Fibroblast of lung (primary cell): ENCODE data around the gene SLC6A7. TPM values are rescaled to one million over a fixed set of nuclear protein-coding genes. Genes with fewer than 3 reads are reported as not detected.
A peak's percentile ranks its signal among the peaks of the same experiment; 100 is the strongest.

Source experiments
- DNase-seq, 2 donors: peaks; one replicate each; pipeline versions ENCODE4 v3.0.0 to v3.0.0-alpha.2; 2010; ENCODE audit warnings: low read depth in 2 of 2
- H2AFZ ChIP-seq: 2 replicates; pipeline ENCODE4 v1.5.1; 2012; ENCODE audit warnings: low read length, control low read depth, inconsistent platforms
- H3K27ac ChIP-seq: 2 replicates; pipeline ENCODE4 v1.5.1; 2011; ENCODE audit warnings: low read length, control low read depth; ENCODE audit not compliant: insufficient read depth
- H3K27me3 ChIP-seq: 2 replicates; pipeline ENCODE4 v1.5.1; 2011; ENCODE audit warnings: mild to moderate bottlenecking, low read length; ENCODE audit not compliant: control insufficient read depth, insufficient read depth
- H3K36me3 ChIP-seq: 2 replicates; pipeline ENCODE4 v1.5.1; 2011; ENCODE audit warnings: low read length; ENCODE audit not compliant: control insufficient read depth, insufficient read depth
- H3K4me1 ChIP-seq: 2 replicates; pipeline ENCODE4 v1.5.1; 2011; ENCODE audit warnings: low read length; ENCODE audit not compliant: control insufficient read depth, insufficient read depth; ENCODE audit errors: extremely low read depth
- H3K4me2 ChIP-seq: 2 replicates; pipeline ENCODE4 v1.5.1; 2011; ENCODE audit warnings: low read length, control low read depth; ENCODE audit not compliant: insufficient read depth; ENCODE audit errors: extremely low read depth
- H3K4me3 ChIP-seq, 4 experiments: fragments of 200-600 bp in 1 of 4; sonication (generic) in 1 of 4; replicated peaks in 1 of 4; 2 replicates each; pipeline ENCODE4 v1.5.1; 2011 to 2016; ENCODE audit warnings: low read length in 4 of 4, low read depth in 3 of 4, mild to moderate bottlenecking in 3 of 4, control low read depth in 2 of 4, inconsistent platforms in 1 of 4, mixed read lengths in 1 of 4; ENCODE audit not compliant: insufficient read depth in 1 of 4; ENCODE audit errors: control extremely low read depth in 1 of 4
- H3K79me2 ChIP-seq: 2 replicates; pipeline ENCODE4 v1.5.1; 2012; ENCODE audit warnings: mild to moderate bottlenecking, low read length, inconsistent platforms; ENCODE audit not compliant: control insufficient read depth, insufficient read depth
- H3K9ac ChIP-seq: 2 replicates; pipeline ENCODE4 v1.5.1; 2011; ENCODE audit warnings: mild to moderate bottlenecking, low read length, control low read depth; ENCODE audit not compliant: insufficient read depth
- H3K9me3 ChIP-seq: 2 replicates; pipeline ENCODE4 v1.5.1; 2012; ENCODE audit warnings: low read depth, low read length; ENCODE audit not compliant: control insufficient read depth, insufficient read depth
- H4K20me1 ChIP-seq: 2 replicates; pipeline ENCODE4 v1.5.1; 2011; ENCODE audit warnings: low read length; ENCODE audit not compliant: control insufficient read depth, insufficient read depth; ENCODE audit errors: extremely low read depth
- EZH2 ChIP-seq: IDR thresholded peaks from 2 replicates; pipeline ENCODE4 v1.5.1; 2012; ENCODE audit warnings: low read length, control low read depth, mild to moderate bottlenecking; ENCODE audit errors: missing control alignments
- polyA plus RNA-seq, 2 donors: library from polyadenylated mRNA; depleted of rRNA in 1 of 2; stranded (reverse) in 1 of 2; unstranded in 1 of 2; fragments of >200 nt; gene quantifications; 2 replicates each; pipeline ENCODE4 v1.2.1, GENCODE V29; 2011 to 2012; ENCODE audit warnings: missing spikeins in 1 of 2
- total RNA-seq: library from RNA; depleted of rRNA; stranded (reverse); fragments of >200 nt; gene quantifications from 2 replicates; pipeline ENCODE4 v1.2.1, GENCODE V29; 2014
- TF ChIP-seq, protein P1 (sequence below), 2 donors: IDR thresholded peaks in 1 of 2; conservative IDR thresholded peaks in 1 of 2; 1 replicate in 1 of 2; 2 replicates in 1 of 2; pipeline ENCODE4 v1.5.1; 2011 to 2012; ENCODE audit warnings: low read length in 2 of 2, control low read depth in 1 of 2, inconsistent platforms in 1 of 2, low read depth in 1 of 2, mild to moderate bottlenecking in 1 of 2

SLC6A7 gene
- total and polyA plus RNA-seq, 2 donors (not counting 1 experiment from before 2014, with no cell fraction given), result 0.02 TPM; not detected in 1

DNA sequence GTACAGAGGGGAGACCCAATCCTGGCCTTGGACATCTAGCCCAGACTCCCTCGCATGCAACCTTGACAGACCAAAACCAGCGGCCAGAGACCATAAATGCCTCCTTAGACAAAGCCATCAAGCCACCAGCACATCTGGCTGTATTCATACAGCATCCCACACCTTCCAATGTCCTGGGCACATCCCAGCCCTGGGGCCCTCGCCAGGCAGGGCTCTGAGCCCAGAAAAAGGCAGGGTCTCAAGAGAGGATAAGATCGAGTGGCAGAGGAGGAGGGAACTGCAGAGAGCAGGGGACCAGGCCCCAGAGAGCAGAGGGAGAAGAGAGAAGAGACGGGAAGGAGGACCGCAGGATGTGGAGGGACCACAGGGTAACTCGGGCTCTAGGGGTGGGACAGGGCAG lies 54.3 kb downstream of the SLC6A7 start:
- no peak for TF ChIP-seq EZH2
- TF ChIP-seq, protein P1, sequence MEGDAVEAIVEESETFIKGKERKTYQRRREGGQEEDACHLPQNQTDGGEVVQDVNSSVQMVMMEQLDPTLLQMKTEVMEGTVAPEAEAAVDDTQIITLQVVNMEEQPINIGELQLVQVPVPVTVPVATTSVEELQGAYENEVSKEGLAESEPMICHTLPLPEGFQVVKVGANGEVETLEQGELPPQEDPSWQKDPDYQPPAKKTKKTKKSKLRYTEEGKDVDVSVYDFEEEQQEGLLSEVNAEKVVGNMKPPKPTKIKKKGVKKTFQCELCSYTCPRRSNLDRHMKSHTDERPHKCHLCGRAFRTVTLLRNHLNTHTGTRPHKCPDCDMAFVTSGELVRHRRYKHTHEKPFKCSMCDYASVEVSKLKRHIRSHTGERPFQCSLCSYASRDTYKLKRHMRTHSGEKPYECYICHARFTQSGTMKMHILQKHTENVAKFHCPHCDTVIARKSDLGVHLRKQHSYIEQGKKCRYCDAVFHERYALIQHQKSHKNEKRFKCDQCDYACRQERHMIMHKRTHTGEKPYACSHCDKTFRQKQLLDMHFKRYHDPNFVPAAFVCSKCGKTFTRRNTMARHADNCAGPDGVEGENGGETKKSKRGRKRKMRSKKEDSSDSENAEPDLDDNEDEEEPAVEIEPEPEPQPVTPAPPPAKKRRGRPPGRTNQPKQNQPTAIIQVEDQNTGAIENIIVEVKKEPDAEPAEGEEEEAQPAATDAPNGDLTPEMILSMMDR (conservative IDR thresholded peaks at IDR 0.05 in 1 of 2, IDR thresholded peaks at IDR 0.05 in 1 of 2; ENCODE audit: low read depth in 1 of 2, low read length in 2 of 2), result no peak
- no peak overlapping the region for H2AFZ ChIP-seq

DNA sequence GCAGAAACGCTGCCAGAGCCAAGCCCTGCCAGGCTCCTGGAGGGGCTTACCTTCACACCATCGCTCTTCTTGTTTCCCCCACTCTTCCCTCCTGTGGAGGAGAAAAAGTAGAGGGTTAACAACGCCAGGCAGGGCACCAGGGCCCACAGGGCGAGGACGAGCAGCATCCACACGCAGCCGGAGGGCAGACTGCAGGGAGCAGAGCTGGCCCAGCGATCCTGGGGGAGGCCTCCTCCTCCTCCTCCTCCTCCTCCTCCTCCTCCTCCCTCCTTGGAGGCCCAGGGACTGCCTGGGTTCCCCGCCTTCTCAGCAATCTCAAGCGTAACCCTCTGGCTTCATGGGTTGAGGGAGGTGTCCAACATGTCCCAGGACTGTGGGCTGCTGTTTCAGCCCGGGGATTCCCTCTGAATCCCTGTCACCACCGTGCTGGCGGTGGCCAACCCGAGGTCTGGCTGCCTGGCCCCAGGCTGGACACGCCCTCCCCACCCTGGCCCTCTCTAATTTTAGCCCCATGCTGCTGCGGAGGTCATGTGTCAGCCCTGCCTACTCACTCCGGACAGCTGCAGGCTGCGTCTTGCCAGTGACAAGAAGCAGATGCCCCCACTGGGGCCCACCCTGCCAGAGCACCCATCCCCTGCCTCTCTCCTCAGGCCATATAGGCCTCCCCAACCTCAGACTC lies 55.4 kb downstream of the SLC6A7 start:
- Histone ChIP-seq H3K27me3 (no peaks in the 10 kb centered on the region), H3K4me2 (peak overlapping the region; percentile 51), H3K4me3 (peak overlapping the region in 1 of 4 experiments; percentile 17), H3K27ac (peak overlapping the region; percentile 8), H4K20me1 (no peaks in the 10 kb centered on the region), H2AFZ (peak overlapping the region; percentile 67), H3K36me3 (no peaks in the 10 kb centered on the region), H3K9me3 (no peaks in the 10 kb centered on the region), H3K79me2 (no peaks in the 10 kb centered on the region), H3K9ac (peak overlapping the region; percentile 21), H3K4me1 (peaks cover 14% of the 10 kb centered on the region)
- DNase-seq, result peak in 1 of 2 donors; percentile 58
- TF ChIP-seq, protein P1 (conservative IDR thresholded peaks at IDR 0.05 in 1 of 2, IDR thresholded peaks at IDR 0.05 in 1 of 2; ENCODE audit: low read depth in 1 of 2, low read length in 2 of 2), result no peak
- TF ChIP-seq EZH2, result no peak

More for the DNA sequence above, 54.3 kb downstream of the SLC6A7 start:
- Histone ChIP-seq H3K79me2 (no peaks in the 10 kb centered on the region), H3K4me2 (peak overlapping the region; percentile 25), H3K4me1 (peaks cover 14% of the 10 kb centered on the region), H3K9ac (no peak overlapping the region), H4K20me1 (no peaks in the 10 kb centered on the region), H3K36me3 (no peaks in the 10 kb centered on the region), H3K27me3 (no peaks in the 10 kb centered on the region), H3K4me3 (no peak overlapping the region), H3K9me3 (no peaks in the 10 kb centered on the region), H3K27ac (no peak overlapping the region)
- no peak for DNase-seq

DNA sequence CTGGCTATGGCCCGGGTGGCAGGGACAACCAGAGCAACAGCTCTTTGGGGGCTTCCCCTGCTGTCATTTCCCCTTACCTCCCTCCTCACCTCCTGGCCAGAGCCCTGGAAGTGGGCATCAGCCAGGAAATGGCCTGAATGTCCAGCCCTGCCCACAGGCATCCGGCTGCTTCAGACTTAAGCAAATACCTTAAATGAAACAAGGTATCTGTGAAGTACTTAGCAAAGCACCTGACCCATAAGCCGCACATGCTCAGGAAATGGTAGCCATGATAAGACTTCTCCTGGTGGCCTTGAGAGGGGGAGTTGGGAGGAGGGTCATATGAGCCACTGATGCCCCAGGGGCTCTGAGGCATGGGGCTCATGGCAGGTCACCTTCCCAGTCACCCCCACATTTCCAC lies 55.9 kb downstream of the SLC6A7 start:
- no peaks in the 10 kb centered on the region for H3K9me3 ChIP-seq
- H3K27me3 ChIP-seq, result no peaks in the 10 kb centered on the region
- peaks cover 14% of the 10 kb centered on the region for H3K4me1 ChIP-seq
- no peak overlapping the region for H3K27ac ChIP-seq
- H3K79me2 ChIP-seq, result no peaks in the 10 kb centered on the region
- H2AFZ ChIP-seq, result no peak overlapping the region
- H3K4me2 ChIP-seq, result no peak overlapping the region
- TF ChIP-seq EZH2, result no peak
- TF ChIP-seq, protein P1 (conservative IDR thresholded peaks at IDR 0.05 in 1 of 2, IDR thresholded peaks at IDR 0.05 in 1 of 2; ENCODE audit: low read depth in 1 of 2, low read length in 2 of 2), result no peak
- H4K20me1 ChIP-seq, result no peaks in the 10 kb centered on the region
- DNase-seq, result no peak
- no peak overlapping the region for H3K9ac ChIP-seq
- no peak overlapping the region for H3K4me3 ChIP-seq
- no peaks in the 10 kb centered on the region for H3K36me3 ChIP-seq
